Cardiac muscle cell (in vitro differentiated cells and primary cell): ENCODE results near the gene PCDHA8. TPM values are rescaled to one million over a fixed set of nuclear protein-coding genes. Genes with fewer than 3 reads are reported as not detected.
"Not testable (repeated sequence)": the region's sequence is repeated elsewhere in the genome, so short reads cannot be mapped to it uniquely, and the experiment has no call there.

Experiments used
- DNase-seq, 2 donors: peaks; one replicate each; pipeline versions ENCODE4 v3.0.0 to v3.0.0-alpha.2; 2010 to 2017; ENCODE audit warnings: low read depth in 1 of 2, low spot score in 1 of 2
- H3K27ac ChIP-seq: fragments of 200-600 bp; sonication (generic); 2 replicates; pipeline ENCODE4 v1.5.1; 2016
- H3K27me3 ChIP-seq: fragments of 200-600 bp; sonication (generic); 2 replicates; pipeline ENCODE4 v1.6.0; 2016; ENCODE audit warnings: control low read depth
- H3K36me3 ChIP-seq: fragments of 200-600 bp; sonication (generic); 2 replicates; pipeline ENCODE4 v1.5.1; 2016; ENCODE audit warnings: control low read depth
- H3K4me1 ChIP-seq: fragments of 200-600 bp; sonication (generic); 2 replicates; pipeline ENCODE4 v1.8.1; 2017; ENCODE audit warnings: low read depth, mild to moderate bottlenecking, mixed run types
- H3K4me3 ChIP-seq: fragments of 200-600 bp; sonication (generic); 2 replicates; pipeline ENCODE4 v1.5.1; 2016; ENCODE audit warnings: mild to moderate bottlenecking
- H3K9me3 ChIP-seq: fragments of 200-600 bp; sonication (generic); 2 replicates; pipeline ENCODE4 v1.5.1; 2017; ENCODE audit warnings: low read depth, mild to moderate bottlenecking, control low read depth
- CTCF ChIP-seq: IDR thresholded peaks from 2 replicates; pipeline ENCODE4 v1.5.1; 2012; ENCODE audit warnings: low read depth, mild to moderate bottlenecking, low read length
- polyA plus RNA-seq: library from polyadenylated mRNA; unstranded; fragments of >200 nt; fragmentation: Nextera tagmentation; extraction: Ambion mirVana; gene quantifications from 2 replicates; pipeline ENCODE4 v1.2.1, GENCODE V29; 2016
- total RNA-seq: library from RNA; depleted of rRNA; stranded (reverse); fragments of >200 nt; gene quantifications from 2 replicates; pipeline ENCODE4 v1.2.3, GENCODE V29; 2016

Gene PCDHA8
- total and polyA plus RNA-seq, 2 experiments from 2014 or later = 1.2 to 1.8 TPM

DNA sequence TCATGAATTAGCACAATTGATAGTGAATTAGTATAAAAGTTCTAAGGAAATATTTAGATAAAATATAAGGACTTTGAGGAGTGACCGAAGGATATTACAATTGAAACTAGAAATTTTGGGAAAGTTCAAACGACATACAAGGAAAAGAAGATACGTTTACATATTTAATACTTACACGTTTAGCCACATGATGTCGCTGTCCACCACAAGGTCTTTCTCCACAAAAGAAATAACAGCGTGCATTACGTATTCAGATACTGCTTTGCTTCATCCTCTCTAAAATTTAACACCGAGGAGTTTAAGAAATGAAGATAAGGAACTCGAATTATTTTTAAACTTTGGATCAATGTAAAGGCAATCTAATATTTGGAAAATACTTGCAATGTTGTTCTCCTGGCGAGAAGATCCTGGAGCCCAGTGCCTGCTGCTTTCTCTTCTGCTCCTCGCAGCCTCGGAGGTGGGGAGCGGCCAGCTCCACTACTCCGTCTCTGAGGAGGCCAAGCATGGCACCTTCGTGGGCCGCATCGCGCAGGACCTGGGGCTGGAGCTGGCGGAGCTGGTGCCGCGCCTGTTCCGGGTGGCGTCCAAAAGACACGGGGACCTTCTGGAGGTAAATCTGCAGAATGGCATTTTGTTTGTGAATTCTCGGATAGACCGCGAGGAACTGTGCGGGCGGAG, 40.0 kb upstream of the PCDHA8 start, which contains the start of gene PCDHA3:
TSS of gene PCDHA3 (plus strand) at position 242 of the 678 bp plus-strand sequence.
- H3K27ac ChIP-seq = no peak within 1 kb of the TSS
- H3K27me3 ChIP-seq = no peaks in the 10 kb centered on the region
- peaks cover 5% of the 10 kb centered on the region for H3K36me3 ChIP-seq
- H3K4me1 ChIP-seq = no peaks in the 10 kb centered on the region
- peak; percentile 18 for TF ChIP-seq CTCF
- peak in 1 of 2 donors; percentile 40 for DNase-seq
- H3K9me3 ChIP-seq = peaks cover 3% of the 10 kb centered on the region
- no peak within 1 kb of the TSS for H3K4me3 ChIP-seq

DNA sequence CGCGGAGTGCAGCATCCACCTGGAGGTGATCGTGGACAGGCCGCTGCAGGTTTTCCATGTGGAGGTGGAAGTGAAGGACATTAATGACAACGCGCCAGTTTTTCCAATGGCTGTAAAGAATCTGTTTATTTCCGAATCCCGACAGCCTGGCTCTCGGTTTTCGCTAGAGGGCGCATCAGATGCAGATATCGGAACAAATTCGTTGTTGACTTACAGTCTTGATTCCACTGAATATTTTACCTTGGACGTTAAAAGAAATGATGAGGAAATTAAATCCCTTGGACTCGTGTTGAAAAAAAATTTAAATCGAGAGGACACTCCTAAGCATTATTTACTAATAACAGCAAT, 39.5 kb upstream of the PCDHA8 start:
- peaks cover 3% of the 10 kb centered on the region for H3K9me3 ChIP-seq
- peak; percentile 22 for TF ChIP-seq CTCF
- no peak overlapping the region for H3K27ac ChIP-seq
- no peaks in the 10 kb centered on the region for H3K27me3 ChIP-seq
- peaks cover 5% of the 10 kb centered on the region for H3K36me3 ChIP-seq
- no peak overlapping the region for H3K4me3 ChIP-seq
- no peak for DNase-seq
- no peaks in the 10 kb centered on the region for H3K4me1 ChIP-seq

DNA sequence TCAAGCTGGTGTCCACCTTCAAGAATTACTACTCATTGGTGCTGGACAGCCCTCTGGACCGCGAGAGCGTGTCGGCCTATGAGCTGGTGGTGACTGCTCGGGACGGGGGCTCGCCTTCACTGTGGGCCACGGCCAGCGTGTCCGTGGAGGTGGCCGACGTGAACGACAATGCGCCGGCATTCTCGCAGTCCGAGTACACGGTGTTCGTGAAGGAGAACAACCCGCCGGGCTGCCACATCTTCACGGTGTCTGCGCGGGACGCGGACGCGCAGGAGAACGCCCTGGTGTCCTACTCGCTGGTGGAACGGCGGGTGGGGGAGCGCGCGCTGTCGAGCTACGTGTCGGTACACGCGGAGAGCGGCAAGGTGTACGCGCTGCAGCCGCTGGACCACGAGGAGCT, 38.6 kb upstream of the PCDHA8 start:
- H3K9me3 ChIP-seq, H3K27ac ChIP-seq, H3K4me3 ChIP-seq, H3K4me1 ChIP-seq, DNase-seq, H3K36me3 ChIP-seq, H3K27me3 ChIP-seq: not testable (repeated sequence)

DNA sequence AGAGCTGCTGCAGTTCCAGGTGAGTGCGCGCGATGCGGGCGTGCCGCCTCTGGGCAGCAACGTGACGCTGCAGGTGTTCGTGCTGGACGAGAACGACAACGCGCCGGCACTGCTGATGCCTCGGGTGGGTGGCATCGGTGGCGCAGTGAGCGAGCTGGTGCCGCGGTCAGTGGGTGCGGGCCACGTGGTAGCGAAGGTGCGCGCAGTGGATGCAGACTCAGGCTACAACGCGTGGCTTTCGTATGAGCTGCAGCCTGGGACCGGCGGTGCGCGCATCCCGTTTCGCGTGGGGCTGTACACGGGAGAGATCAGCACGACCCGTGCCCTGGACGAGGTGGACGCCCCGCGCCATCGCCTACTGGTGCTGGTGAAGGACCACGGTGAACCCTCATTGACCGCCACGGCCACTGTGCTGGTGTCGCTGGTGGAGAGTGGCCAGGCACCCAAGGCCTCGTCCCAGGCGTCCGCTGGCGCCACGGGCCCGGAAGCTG, 38.2 kb upstream of the PCDHA8 start:
- no peaks in the 10 kb centered on the region for H3K27me3 ChIP-seq
- H3K27ac ChIP-seq = no peak overlapping the region
- H3K9me3 ChIP-seq = peaks cover 3% of the 10 kb centered on the region
- peaks cover 5% of the 10 kb centered on the region for H3K36me3 ChIP-seq
- TF ChIP-seq CTCF = no peak
- no peak for DNase-seq
- no peaks in the 10 kb centered on the region for H3K4me1 ChIP-seq
- no peak overlapping the region for H3K4me3 ChIP-seq

- Histone ChIP-seq H3K36me3 (no peaks in the 10 kb centered on the region), H3K4me3 (peak within 1 kb of the TSS; percentile 38), H3K27me3 (no peaks in the 10 kb centered on the region), H3K9me3 (no peaks in the 10 kb centered on the region), H3K4me1 (peaks cover 4% of the 10 kb centered on the region), H3K27ac (no peak within 1 kb of the TSS)
- peak; percentile 6 to 67 for DNase-seq
- peak; percentile 26 for TF ChIP-seq CTCF
Measured at GRCh38 chr5:140806834-140807775, 33.9 kb upstream of the PCDHA8 start, which contains the start of gene PCDHA4. Gene PCDHA4 (plus strand): TSS chr5:140807068.

GRCh38 chr5:140808241-140808888, 32.6 kb upstream of the PCDHA8 start:
- H3K4me1 ChIP-seq, H3K36me3 ChIP-seq, H3K4me3 ChIP-seq, H3K27ac ChIP-seq, DNase-seq, H3K9me3 ChIP-seq, H3K27me3 ChIP-seq: not testable (repeated sequence)
